Right atrium auricular region (tissue), 2 donors: ENCODE measurements around the gene AGMAT. TPM values are rescaled to one million over a fixed set of nuclear protein-coding genes. Genes with fewer than 3 reads are reported as not detected.

Experiments
- DNase-seq: peaks from one replicate; pipeline ENCODE4 v3.0.0-alpha.2; 2019; ENCODE audit warnings: low spot score
- H3K27ac ChIP-seq, 2 donors: fragments of 200-600 bp; sonication (generic); 1 replicate in 1 of 2; 2 replicates in 1 of 2; pipeline ENCODE4 v1.5.1; 2016 to 2019
- H3K27me3 ChIP-seq, 2 donors: fragments of 200-600 bp; sonication (generic); one replicate each; pipeline versions ENCODE4 v1.5.1 to v1.6.0; 2017 to 2019
- H3K36me3 ChIP-seq: fragments of 200-600 bp; sonication (generic); one replicate; pipeline ENCODE4 v1.5.1; 2016
- H3K4me1 ChIP-seq, 2 donors: fragments of 200-600 bp; sonication (generic); one replicate each; pipeline versions ENCODE4 v1.5.1 to v1.6.0; 2017 to 2019
- H3K4me3 ChIP-seq, 2 donors: fragments of 200-600 bp; sonication (generic); 1 replicate in 1 of 2; 2 replicates in 1 of 2; pipeline ENCODE4 v1.5.1; 2017 to 2019; ENCODE audit warnings: mild to moderate bottlenecking in 1 of 2, moderate library complexity in 1 of 2
- H3K9me3 ChIP-seq, 2 donors: fragments of 200-600 bp; sonication (generic); one replicate each; pipeline ENCODE4 v1.5.1; 2019
- total RNA-seq, 2 donors: library from RNA; depleted of rRNA; stranded (reverse); fragments of >200 nt; gene quantifications; one replicate each; pipeline ENCODE4 v1.1.0, GENCODE V29; 2016
- TF ChIP-seq, protein P1 (sequence below), 2 donors: fragments of 200-600 bp; sonication (generic); IDR thresholded peaks; one replicate each; pipeline ENCODE4 v1.5.1; 2019; ENCODE audit warnings: antibody characterized with exemption in 2 of 2

AGMAT gene, protein sequence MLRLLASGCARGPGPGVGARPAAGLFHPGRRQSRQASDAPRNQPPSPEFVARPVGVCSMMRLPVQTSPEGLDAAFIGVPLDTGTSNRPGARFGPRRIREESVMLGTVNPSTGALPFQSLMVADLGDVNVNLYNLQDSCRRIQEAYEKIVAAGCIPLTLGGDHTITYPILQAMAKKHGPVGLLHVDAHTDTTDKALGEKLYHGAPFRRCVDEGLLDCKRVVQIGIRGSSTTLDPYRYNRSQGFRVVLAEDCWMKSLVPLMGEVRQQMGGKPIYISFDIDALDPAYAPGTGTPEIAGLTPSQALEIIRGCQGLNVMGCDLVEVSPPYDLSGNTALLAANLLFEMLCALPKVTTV
- not detected for total RNA-seq

DNA sequence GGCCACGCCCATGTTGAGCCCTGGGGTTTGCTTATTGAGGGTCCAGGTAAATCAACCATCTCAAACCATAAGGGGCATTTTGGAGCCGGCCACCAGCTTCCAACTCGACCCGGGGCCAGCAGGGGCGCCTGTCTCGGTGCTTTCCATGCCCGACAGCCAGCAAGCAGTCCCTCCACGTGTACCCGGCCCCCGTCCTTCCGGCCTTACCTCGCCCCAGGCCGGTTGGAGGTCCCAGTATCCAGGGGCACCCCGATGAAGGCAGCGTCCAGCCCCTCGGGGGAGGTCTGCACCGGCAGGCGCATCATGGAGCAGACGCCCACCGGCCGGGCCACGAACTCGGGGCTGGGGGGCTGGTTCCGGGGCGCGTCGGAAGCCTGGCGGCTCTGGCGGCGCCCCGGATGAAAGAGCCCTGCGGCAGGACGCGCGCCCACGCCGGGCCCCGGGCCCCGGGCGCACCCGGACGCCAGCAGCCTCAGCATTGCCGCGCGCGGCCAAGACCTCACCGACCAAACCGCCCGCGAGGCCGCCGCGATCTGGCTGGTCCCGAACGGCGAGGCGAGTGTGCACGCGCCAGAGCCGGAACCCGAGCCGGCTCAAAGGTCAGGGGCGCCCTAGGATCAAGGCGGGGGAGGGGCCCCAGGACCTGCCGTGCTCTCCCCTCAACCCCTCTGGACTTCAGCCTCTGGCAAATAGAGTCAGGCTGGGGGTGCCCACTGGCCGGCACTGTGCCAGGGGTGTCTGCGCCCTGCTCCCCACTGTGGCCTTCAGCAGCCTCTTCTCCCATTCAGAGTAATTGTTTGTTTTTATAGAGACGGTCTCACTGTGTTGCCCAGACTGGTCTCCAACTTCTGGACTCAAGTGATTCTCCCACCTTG, at the start of gene AGMAT:
Gene AGMAT, minus strand, starts transcription at position 563 of the 875 bp plus-strand sequence. Its CDS starts 84 bp downstream, at position 479.
- Histone ChIP-seq H3K4me3 (peak within 1 kb of the TSS; percentile 34 to 53), H3K36me3 (no peaks in the 10 kb centered on the region), H3K9me3 (no peaks in the 10 kb centered on the region), H3K27me3 (no peaks in the 10 kb centered on the region), H3K27ac (no peak within 1 kb of the TSS), H3K4me1 (peaks cover 0 to 12% of the 10 kb centered on the region in 2 donors)
- DNase-seq, result no peak
- TF ChIP-seq, protein P1, sequence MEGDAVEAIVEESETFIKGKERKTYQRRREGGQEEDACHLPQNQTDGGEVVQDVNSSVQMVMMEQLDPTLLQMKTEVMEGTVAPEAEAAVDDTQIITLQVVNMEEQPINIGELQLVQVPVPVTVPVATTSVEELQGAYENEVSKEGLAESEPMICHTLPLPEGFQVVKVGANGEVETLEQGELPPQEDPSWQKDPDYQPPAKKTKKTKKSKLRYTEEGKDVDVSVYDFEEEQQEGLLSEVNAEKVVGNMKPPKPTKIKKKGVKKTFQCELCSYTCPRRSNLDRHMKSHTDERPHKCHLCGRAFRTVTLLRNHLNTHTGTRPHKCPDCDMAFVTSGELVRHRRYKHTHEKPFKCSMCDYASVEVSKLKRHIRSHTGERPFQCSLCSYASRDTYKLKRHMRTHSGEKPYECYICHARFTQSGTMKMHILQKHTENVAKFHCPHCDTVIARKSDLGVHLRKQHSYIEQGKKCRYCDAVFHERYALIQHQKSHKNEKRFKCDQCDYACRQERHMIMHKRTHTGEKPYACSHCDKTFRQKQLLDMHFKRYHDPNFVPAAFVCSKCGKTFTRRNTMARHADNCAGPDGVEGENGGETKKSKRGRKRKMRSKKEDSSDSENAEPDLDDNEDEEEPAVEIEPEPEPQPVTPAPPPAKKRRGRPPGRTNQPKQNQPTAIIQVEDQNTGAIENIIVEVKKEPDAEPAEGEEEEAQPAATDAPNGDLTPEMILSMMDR (IDR thresholded peaks at IDR 0.05), result no peak

GRCh38 chr1:15633756-15634420, 49.0 kb upstream of the AGMAT start:
- no peaks in the 10 kb centered on the region for H3K9me3 ChIP-seq
- no peaks in the 10 kb centered on the region for H3K27me3 ChIP-seq
- H3K4me3 ChIP-seq, result no peak overlapping the region
- peaks cover 0 to 5% of the 10 kb centered on the region in 2 donors for H3K4me1 ChIP-seq
- H3K27ac ChIP-seq, result no peak overlapping the region
- H3K36me3 ChIP-seq, result peaks cover 65% of the 10 kb centered on the region
- DNase-seq, result no peak
- TF ChIP-seq, protein P1 (IDR thresholded peaks at IDR 0.05), result no peak

DNA sequence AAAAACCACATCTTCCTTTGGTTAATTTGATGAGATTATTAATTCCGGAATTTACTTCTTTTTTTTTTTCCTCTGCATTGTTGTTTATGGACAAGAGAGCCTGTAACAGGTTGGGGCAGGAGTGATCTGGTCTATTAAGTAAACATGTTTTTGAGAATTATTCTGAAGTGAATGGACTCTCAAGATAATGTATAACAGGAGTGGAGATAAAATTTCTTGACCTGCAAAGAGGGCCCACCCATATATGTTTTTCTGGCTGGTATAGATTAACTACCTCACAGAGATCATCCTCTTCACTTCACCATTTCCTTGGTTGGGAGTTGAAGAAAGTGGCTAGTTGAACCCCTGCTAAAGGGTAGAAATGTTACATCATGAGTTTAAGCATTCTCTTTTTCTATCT, 43.2 kb upstream of the AGMAT start:
- Histone ChIP-seq H3K36me3 (peaks cover 35% of the 10 kb centered on the region), H3K27ac (peak overlapping the region; percentile 22 to 26), H3K4me1 (peaks cover 0 to 45% of the 10 kb centered on the region in 2 donors), H3K27me3 (no peaks in the 10 kb centered on the region), H3K4me3 (no peak overlapping the region), H3K9me3 (no peaks in the 10 kb centered on the region)
- no peak for DNase-seq
- TF ChIP-seq, protein P1 (IDR thresholded peaks at IDR 0.05), result no peak

DNA sequence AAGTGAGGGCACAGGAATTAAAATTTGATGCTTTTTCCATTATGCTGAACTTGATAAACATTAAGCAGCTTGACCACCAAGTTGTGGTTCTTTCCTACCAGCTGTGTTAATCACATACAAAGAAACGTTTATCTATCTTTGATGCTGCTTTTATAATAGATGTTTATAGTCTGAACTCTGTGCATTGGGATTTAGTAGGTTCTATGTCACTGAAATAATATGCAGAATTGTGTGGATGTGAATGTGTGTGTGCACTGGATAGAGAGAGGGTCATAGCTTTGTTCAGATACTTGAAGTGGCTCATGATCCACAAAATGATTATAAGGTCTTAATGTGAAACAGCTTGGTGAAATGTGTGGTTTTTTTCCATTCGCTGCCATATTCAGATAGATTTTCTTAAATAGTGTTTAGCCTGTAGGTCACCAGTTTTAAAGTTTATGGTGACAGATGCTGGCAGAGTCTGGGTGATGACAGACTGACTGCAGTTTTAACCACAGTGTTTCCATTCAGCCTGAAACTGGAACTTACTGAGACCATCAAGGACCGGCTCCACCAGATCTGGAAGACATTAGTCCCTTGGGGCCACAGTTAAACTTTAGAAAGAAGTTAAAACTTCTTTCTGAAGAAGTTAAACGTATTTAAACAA, 42.6 kb upstream of the AGMAT start:
- H3K27ac ChIP-seq, result peak overlapping the region; percentile 22 to 26
- peaks cover 31% of the 10 kb centered on the region for H3K36me3 ChIP-seq
- TF ChIP-seq, protein P1 (IDR thresholded peaks at IDR 0.05), result no peak
- no peak overlapping the region for H3K4me3 ChIP-seq
- H3K4me1 ChIP-seq, result peaks cover 0 to 50% of the 10 kb centered on the region in 2 donors
- no peaks in the 10 kb centered on the region for H3K9me3 ChIP-seq
- H3K27me3 ChIP-seq, result no peaks in the 10 kb centered on the region
- no peak for DNase-seq

- Histone ChIP-seq H3K4me3 (no peak overlapping the region), H3K9me3 (no peaks in the 10 kb centered on the region), H3K27ac (no peak overlapping the region), H3K36me3 (peaks cover 21% of the 10 kb centered on the region), H3K4me1 (peaks cover 0 to 61% of the 10 kb centered on the region in 2 donors), H3K27me3 (no peaks in the 10 kb centered on the region)
- TF ChIP-seq, protein P1 (IDR thresholded peaks at IDR 0.05), result no peak
- no peak for DNase-seq
These were observed 41.6 kb upstream of the AGMAT start for GRCh38 chr1:15626269-15626950.
